ENCODE results near the gene SEMA5B. TPM values are rescaled to one million over a fixed set of nuclear protein-coding genes. Genes with fewer than 3 reads are reported as not detected.

SEMA5B gene
- total RNA-seq, 1 donor from 2014 or later: 61.1 TPM

DNA sequence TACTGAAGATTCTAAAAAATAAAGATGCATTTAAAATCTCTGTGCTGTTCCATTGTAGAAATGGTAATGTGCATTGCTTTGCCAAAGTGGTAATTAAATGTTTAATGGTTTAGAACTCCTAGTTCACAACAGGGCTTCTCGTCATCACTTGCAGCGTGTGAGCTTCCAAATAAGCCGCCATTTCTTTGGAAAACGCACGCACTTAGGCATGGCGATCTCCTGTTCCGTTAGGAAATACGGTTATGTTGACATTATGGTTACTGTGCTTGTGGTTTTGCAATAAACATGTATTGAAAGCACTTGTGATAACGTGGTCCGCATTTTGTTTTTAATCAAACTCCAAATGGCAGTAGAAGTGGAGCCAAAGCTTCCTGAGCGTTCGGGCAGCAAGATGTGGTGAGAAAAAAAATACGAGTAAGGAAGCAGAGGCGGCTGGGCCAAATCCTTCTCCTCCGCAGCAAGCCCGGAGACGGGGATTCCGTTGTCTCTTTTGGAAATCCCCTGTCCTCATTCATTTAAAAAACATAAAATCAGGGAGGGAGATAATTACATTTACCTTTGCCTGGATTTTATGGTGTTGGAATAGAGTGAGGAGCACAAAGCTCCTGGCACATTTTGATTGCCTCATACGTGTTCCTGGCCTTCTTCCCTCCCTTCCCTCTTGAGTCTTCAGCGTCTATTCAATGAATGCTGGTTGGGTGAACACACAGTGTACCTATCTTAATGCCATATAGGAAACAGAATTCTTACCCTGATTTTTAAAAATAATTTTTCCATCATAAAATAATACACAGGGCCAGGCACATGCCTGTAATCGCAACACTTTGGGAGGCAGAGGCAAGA is 135.2 kb downstream of the SEMA5B start:
- Mint-ChIP-seq H3K27ac (ENCODE audit: unreplicated experiment) (no peak overlapping the region), H3K9me3 (ENCODE audit: unreplicated experiment) (peaks cover 6% of the 10 kb centered on the region), H3K27me3 (ENCODE audit: unreplicated experiment) (no peaks in the 10 kb centered on the region), H3K36me3 (ENCODE audit: unreplicated experiment) (no peaks in the 10 kb centered on the region), H3K4me3 (ENCODE audit: unreplicated experiment) (no peak overlapping the region), H3K4me1 (ENCODE audit: low read depth, unreplicated experiment) (peaks cover 60% of the 10 kb centered on the region)
- TF ChIP-seq, protein P1, sequence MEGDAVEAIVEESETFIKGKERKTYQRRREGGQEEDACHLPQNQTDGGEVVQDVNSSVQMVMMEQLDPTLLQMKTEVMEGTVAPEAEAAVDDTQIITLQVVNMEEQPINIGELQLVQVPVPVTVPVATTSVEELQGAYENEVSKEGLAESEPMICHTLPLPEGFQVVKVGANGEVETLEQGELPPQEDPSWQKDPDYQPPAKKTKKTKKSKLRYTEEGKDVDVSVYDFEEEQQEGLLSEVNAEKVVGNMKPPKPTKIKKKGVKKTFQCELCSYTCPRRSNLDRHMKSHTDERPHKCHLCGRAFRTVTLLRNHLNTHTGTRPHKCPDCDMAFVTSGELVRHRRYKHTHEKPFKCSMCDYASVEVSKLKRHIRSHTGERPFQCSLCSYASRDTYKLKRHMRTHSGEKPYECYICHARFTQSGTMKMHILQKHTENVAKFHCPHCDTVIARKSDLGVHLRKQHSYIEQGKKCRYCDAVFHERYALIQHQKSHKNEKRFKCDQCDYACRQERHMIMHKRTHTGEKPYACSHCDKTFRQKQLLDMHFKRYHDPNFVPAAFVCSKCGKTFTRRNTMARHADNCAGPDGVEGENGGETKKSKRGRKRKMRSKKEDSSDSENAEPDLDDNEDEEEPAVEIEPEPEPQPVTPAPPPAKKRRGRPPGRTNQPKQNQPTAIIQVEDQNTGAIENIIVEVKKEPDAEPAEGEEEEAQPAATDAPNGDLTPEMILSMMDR (IDR thresholded peaks at IDR 0.05; ENCODE audit: partially characterized antibody, unreplicated experiment): no peak
- DNase-seq: no peak

DNA sequence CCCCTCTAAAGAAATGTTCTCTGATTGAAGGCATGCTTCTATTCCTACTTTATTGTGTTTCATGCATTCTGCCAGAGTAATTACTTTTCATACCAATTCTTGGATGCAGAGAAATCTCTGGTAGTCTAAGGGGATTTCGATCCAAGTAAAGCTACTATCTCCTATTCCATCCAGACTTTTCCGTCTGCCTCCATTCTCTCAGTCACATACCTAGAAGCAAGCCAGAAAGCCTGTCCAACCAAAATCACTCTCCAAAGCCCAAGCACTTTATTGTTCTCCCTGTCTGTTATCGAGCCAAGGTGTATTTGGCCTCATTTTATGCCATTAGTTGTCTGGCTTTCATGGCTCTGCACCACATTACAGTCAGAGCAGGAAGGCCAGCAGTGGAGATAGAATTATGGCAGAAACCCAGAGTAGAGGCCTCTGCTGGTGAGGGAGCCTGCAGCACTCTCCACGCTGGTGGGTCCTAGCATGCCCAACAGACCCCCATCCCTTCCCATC is 136.8 kb downstream of the SEMA5B start:
- H3K4me1 Mint-ChIP-seq (ENCODE audit: low read depth, unreplicated experiment): peaks cover 55% of the 10 kb centered on the region
- no peak for DNase-seq
- peak overlapping the region; percentile 17 for H3K4me3 Mint-ChIP-seq (ENCODE audit: unreplicated experiment)
- H3K27ac Mint-ChIP-seq (ENCODE audit: unreplicated experiment): peak overlapping the region; percentile 50
- TF ChIP-seq, protein P1 (IDR thresholded peaks at IDR 0.05; ENCODE audit: partially characterized antibody, unreplicated experiment): no peak
- no peaks in the 10 kb centered on the region for H3K36me3 Mint-ChIP-seq (ENCODE audit: unreplicated experiment)
- no peaks in the 10 kb centered on the region for H3K27me3 Mint-ChIP-seq (ENCODE audit: unreplicated experiment)
- peaks cover 2% of the 10 kb centered on the region for H3K9me3 Mint-ChIP-seq (ENCODE audit: unreplicated experiment)

DNA sequence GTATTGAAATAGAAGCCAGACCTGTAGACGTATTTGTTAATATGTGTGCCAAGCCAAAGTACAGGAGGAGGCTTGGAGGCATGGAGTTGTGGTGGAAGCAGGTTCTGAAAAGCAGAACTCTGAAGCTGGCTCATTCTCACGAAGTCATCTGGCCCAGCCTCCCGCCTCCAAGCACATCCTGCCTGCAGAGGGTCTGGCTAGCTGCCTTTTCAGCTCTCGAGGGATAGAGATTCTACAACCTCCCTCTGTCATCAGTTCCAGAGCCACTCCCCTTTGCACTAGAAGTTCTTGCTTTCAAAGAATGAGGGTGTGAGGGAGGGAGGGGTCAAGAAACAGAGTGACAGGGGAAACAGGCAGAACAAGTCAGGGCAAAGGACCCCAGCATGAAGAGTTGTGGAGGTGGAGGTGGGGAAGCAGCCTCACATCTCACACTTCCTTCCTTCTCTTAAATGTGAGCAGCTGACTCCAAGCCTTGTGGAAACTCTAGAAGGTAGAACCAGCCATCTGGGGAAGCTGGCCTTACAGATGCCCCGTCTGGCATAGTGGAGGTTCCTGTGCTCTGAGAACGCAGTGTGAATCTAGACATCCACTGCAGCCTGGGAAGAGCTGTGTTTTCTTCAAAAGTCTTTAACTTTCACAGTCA is 137.4 kb downstream of the SEMA5B start:
- H3K27me3 Mint-ChIP-seq (ENCODE audit: unreplicated experiment): no peaks in the 10 kb centered on the region
- no peak overlapping the region for H3K4me3 Mint-ChIP-seq (ENCODE audit: unreplicated experiment)
- no peak for DNase-seq
- peaks cover 49% of the 10 kb centered on the region for H3K4me1 Mint-ChIP-seq (ENCODE audit: low read depth, unreplicated experiment)
- peak overlapping the region; percentile 62 for H3K27ac Mint-ChIP-seq (ENCODE audit: unreplicated experiment)
- no peaks in the 10 kb centered on the region for H3K9me3 Mint-ChIP-seq (ENCODE audit: unreplicated experiment)
- TF ChIP-seq, protein P1 (IDR thresholded peaks at IDR 0.05; ENCODE audit: partially characterized antibody, unreplicated experiment): no peak
- H3K36me3 Mint-ChIP-seq (ENCODE audit: unreplicated experiment): no peaks in the 10 kb centered on the region

DNA sequence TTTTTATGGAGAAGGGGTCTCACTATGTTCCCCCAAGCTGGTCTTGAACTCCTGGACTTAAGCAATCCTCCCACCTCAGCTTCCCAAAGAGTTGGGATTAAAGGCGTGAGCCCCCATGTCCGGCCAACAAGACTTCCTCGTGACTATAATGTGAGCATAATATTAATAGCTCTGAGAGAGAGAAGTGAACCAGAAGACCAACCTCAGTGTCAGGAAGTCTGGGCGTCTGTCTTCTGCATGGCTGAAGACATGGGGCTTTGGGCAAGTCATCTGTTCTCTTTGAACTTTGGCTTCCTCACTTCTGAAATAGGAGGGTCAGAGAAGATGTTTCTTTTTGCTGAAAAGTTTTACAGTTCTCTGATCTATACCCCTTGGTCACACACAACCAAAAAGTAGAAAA is 140.6 kb downstream of the SEMA5B start:
- no peaks in the 10 kb centered on the region for H3K36me3 Mint-ChIP-seq (ENCODE audit: unreplicated experiment)
- H3K27ac Mint-ChIP-seq (ENCODE audit: unreplicated experiment): no peak overlapping the region
- DNase-seq: no peak
- H3K4me3 Mint-ChIP-seq (ENCODE audit: unreplicated experiment): no peak overlapping the region
- TF ChIP-seq, protein P1 (IDR thresholded peaks at IDR 0.05; ENCODE audit: partially characterized antibody, unreplicated experiment): no peak
- H3K9me3 Mint-ChIP-seq (ENCODE audit: unreplicated experiment): no peaks in the 10 kb centered on the region
- H3K27me3 Mint-ChIP-seq (ENCODE audit: unreplicated experiment): no peaks in the 10 kb centered on the region
- H3K4me1 Mint-ChIP-seq (ENCODE audit: low read depth, unreplicated experiment): peaks cover 28% of the 10 kb centered on the region

DNA sequence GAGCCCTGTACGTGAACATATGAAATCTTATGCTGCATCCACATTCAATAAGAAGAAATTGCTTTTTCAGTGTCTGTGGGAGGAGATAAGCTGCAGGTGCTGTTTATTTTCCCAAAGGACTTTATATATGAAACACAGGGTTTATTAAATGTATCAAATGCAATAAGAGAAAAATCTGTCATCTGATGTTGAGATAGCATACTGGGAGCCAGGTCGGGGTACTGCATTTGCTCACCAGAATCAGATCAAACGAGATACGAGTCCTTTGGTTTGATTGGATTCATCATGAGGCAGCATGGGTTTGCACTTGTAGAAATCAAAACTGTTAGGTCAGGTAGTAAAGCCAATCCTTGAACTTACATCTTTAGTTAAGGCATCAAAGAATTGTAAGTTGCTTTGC is 141.3 kb downstream of the SEMA5B start:
- Mint-ChIP-seq H3K27ac (ENCODE audit: unreplicated experiment) (no peak overlapping the region), H3K4me1 (ENCODE audit: low read depth, unreplicated experiment) (peaks cover 29% of the 10 kb centered on the region), H3K27me3 (ENCODE audit: unreplicated experiment) (no peaks in the 10 kb centered on the region), H3K9me3 (ENCODE audit: unreplicated experiment) (no peaks in the 10 kb centered on the region), H3K36me3 (ENCODE audit: unreplicated experiment) (no peaks in the 10 kb centered on the region), H3K4me3 (ENCODE audit: unreplicated experiment) (no peak overlapping the region)
- DNase-seq: no peak
- TF ChIP-seq, protein P1 (IDR thresholded peaks at IDR 0.05; ENCODE audit: partially characterized antibody, unreplicated experiment): no peak

All from glutamatergic neuron (in vitro differentiated cells).